Trophoblast cell (in vitro differentiated cells and primary cell): ENCODE data around the gene GAS2L2.
A peak's percentile ranks its signal among the peaks of the same experiment; 100 is the strongest.
"Not testable (repeated sequence)": the region's sequence is repeated elsewhere in the genome, so short reads cannot be mapped to it uniquely, and the experiment has no call there.

Experiments
- DNase-seq, 2 donors: peaks; one replicate each; pipeline ENCODE4 v3.0.0-alpha.2; 2016
- H2AFZ ChIP-seq: 2 replicates; pipeline ENCODE4 v1.6.1; 2013; ENCODE audit warnings: low read length, moderate library complexity, mild to moderate bottlenecking; ENCODE audit not compliant: insufficient read depth, poor library complexity
- H2AK5ac ChIP-seq: 2 replicates; pipeline ENCODE4 v1.6.1; 2013; ENCODE audit warnings: mild to moderate bottlenecking, low read length
- H2BK120ac ChIP-seq: 2 replicates; pipeline ENCODE4 v1.6.1; 2013; ENCODE audit warnings: low read length, mild to moderate bottlenecking, moderate library complexity; ENCODE audit not compliant: insufficient read depth, poor library complexity
- H2BK12ac ChIP-seq: 2 replicates; pipeline ENCODE4 v1.6.1; 2013; ENCODE audit warnings: mild to moderate bottlenecking, low read length, moderate library complexity
- H2BK5ac ChIP-seq: 2 replicates; pipeline ENCODE4 v1.6.1; 2013; ENCODE audit warnings: low read length, low read depth, moderate library complexity, mild to moderate bottlenecking; ENCODE audit not compliant: poor library complexity
- H3K14ac ChIP-seq: 2 replicates; pipeline ENCODE4 v1.6.1; 2013; ENCODE audit warnings: mild to moderate bottlenecking, low read length
- H3K18ac ChIP-seq: 2 replicates; pipeline ENCODE4 v1.6.1; 2013; ENCODE audit warnings: mild to moderate bottlenecking, low read length
- H3K23ac ChIP-seq: 2 replicates; pipeline ENCODE4 v1.6.1; 2013; ENCODE audit warnings: low read length
- H3K27ac ChIP-seq: 2 replicates; pipeline ENCODE4 v1.5.1; 2013; ENCODE audit warnings: low read depth, mild to moderate bottlenecking, inconsistent platforms, low read length, moderate library complexity
- H3K27me3 ChIP-seq: 2 replicates; pipeline ENCODE4 v1.6.1; 2013; ENCODE audit warnings: inconsistent platforms, mild to moderate bottlenecking, low read length, moderate library complexity; ENCODE audit not compliant: insufficient read depth
- H3K36me3 ChIP-seq, 2 experiments: 1 replicate in 1 of 2; 2 replicates in 1 of 2; pipeline ENCODE4 v1.6.1; 2013; ENCODE audit warnings: low read length in 2 of 2, mild to moderate bottlenecking in 2 of 2, moderate library complexity in 1 of 2; ENCODE audit not compliant: insufficient read depth in 2 of 2, control insufficient read depth in 1 of 2
- H3K4ac ChIP-seq: 2 replicates; pipeline ENCODE4 v1.6.1; 2013; ENCODE audit warnings: low read depth, mild to moderate bottlenecking, low read length, moderate library complexity
- H3K4me1 ChIP-seq, 2 experiments: 1 replicate in 1 of 2; 2 replicates in 1 of 2; pipeline ENCODE4 v1.6.1; 2013; ENCODE audit warnings: low read length in 2 of 2, mild to moderate bottlenecking in 2 of 2, moderate library complexity in 1 of 2; ENCODE audit not compliant: insufficient read depth in 2 of 2, control insufficient read depth in 1 of 2
- H3K4me2 ChIP-seq: 2 replicates; pipeline ENCODE4 v1.6.1; 2013; ENCODE audit warnings: inconsistent platforms, mild to moderate bottlenecking, low read length, moderate library complexity
- H3K4me3 ChIP-seq: 2 replicates; pipeline ENCODE4 v1.5.1; 2013; ENCODE audit warnings: mild to moderate bottlenecking, low read depth, low read length, inconsistent platforms
- H3K79me1 ChIP-seq: one replicate; pipeline ENCODE4 v1.6.1; 2013; ENCODE audit warnings: low read length
- H3K79me2 ChIP-seq: 2 replicates; pipeline ENCODE4 v1.6.1; 2013; ENCODE audit warnings: low read length, mild to moderate bottlenecking; ENCODE audit not compliant: control insufficient read depth, insufficient read depth, poor library complexity
- H3K9ac ChIP-seq: 2 replicates; pipeline ENCODE4 v1.6.1; 2013; ENCODE audit warnings: mild to moderate bottlenecking, low read length
- H3K9me3 ChIP-seq: 2 replicates; pipeline ENCODE4 v1.6.1; 2013; ENCODE audit warnings: low read depth, mild to moderate bottlenecking, control low read depth, inconsistent platforms, low read length; ENCODE audit not compliant: insufficient read depth
- H4K12ac ChIP-seq: 2 replicates; pipeline ENCODE4 v1.6.1; 2013; ENCODE audit warnings: low read depth, mild to moderate bottlenecking, low read length, moderate library complexity
- H4K8ac ChIP-seq: 2 replicates; pipeline ENCODE4 v1.6.1; 2013; ENCODE audit warnings: low read depth, mild to moderate bottlenecking, low read length, moderate library complexity
- H4K91ac ChIP-seq: one replicate; pipeline ENCODE4 v1.6.1; 2013; ENCODE audit warnings: low read depth, mild to moderate bottlenecking, low read length, moderate library complexity
- WGBS: extraction: QIAGEN DNeasy Blood & Tissue Kit; methylation state at CpG from one replicate; pipeline ENCODE4 v1.1.7; 2013; ENCODE audit warnings: missing lambda C conversion rate; ENCODE audit not compliant: insufficient read length, insufficient coverage; ENCODE audit errors: extremely low coverage; 5-methylcytosine and 5-hydroxymethylcytosine counted together

GAS2L2 gene

GRCh38 chr17:35752471-35752870 lies 568 bp downstream of the GAS2L2 start:
- no peak overlapping the region for H3K4ac ChIP-seq
- no peak overlapping the region for H2BK120ac ChIP-seq
- no peak overlapping the region for H4K91ac ChIP-seq
- no peak overlapping the region for H2BK5ac ChIP-seq
- H2AFZ ChIP-seq, result no peak overlapping the region
- no peak overlapping the region for H3K18ac ChIP-seq
- H2AK5ac ChIP-seq, result no peak overlapping the region
- H2BK12ac ChIP-seq, result no peak overlapping the region
- WGBS, result no CpG with 5 or more reads among the region's 16 CpGs
- H3K14ac ChIP-seq, result no peak overlapping the region
- H4K12ac ChIP-seq, result no peak overlapping the region
- H3K4me1 ChIP-seq, result peaks cover 5% of the 10 kb centered on the region in 2 experiments
- H3K23ac ChIP-seq, result no peak overlapping the region
- H3K27ac ChIP-seq, result no peak overlapping the region
- no peaks in the 10 kb centered on the region for H3K27me3 ChIP-seq
- no peaks in the 10 kb centered on the region for H3K9me3 ChIP-seq
- no peak for DNase-seq
- no peaks in the 10 kb centered on the region for H3K36me3 ChIP-seq
- H3K79me2 ChIP-seq, result no peaks in the 10 kb centered on the region
- no peak overlapping the region for H3K4me2 ChIP-seq
- no peaks in the 10 kb centered on the region for H3K79me1 ChIP-seq
- no peak overlapping the region for H3K9ac ChIP-seq
- H4K8ac ChIP-seq, result no peak overlapping the region
- no peak overlapping the region for H3K4me3 ChIP-seq

GRCh38 chr17:35751541-35751940 lies 1.5 kb downstream of the GAS2L2 start:
- not testable (repeated sequence) for H3K36me3 ChIP-seq, H2AK5ac ChIP-seq, H3K79me1 ChIP-seq, H3K27ac ChIP-seq, H2BK5ac ChIP-seq, H3K18ac ChIP-seq, H2BK120ac ChIP-seq, H3K4me2 ChIP-seq, H2BK12ac ChIP-seq, H2AFZ ChIP-seq, H3K4ac ChIP-seq, H3K14ac ChIP-seq, H3K79me2 ChIP-seq, H3K4me3 ChIP-seq, H4K8ac ChIP-seq, H3K9me3 ChIP-seq, H4K91ac ChIP-seq, H3K23ac ChIP-seq, H4K12ac ChIP-seq, H3K9ac ChIP-seq, H3K27me3 ChIP-seq, H3K4me1 ChIP-seq, DNase-seq
- WGBS, result no CpG with 5 or more reads among the region's 4 CpGs

- H3K4ac ChIP-seq, result no peak overlapping the region
- no peak overlapping the region for H4K91ac ChIP-seq
- no peak overlapping the region for H4K8ac ChIP-seq
- no peak overlapping the region for H2BK5ac ChIP-seq
- no peak overlapping the region for H3K4me3 ChIP-seq
- H2AK5ac ChIP-seq, result no peak overlapping the region
- H2BK12ac ChIP-seq, result no peak overlapping the region
- no peaks in the 10 kb centered on the region for H3K36me3 ChIP-seq
- no peak overlapping the region for H4K12ac ChIP-seq
- WGBS, result no CpG with 5 or more reads among the region's 10 CpGs
- H3K4me1 ChIP-seq, result peaks cover 5% of the 10 kb centered on the region in 2 experiments
- H3K79me2 ChIP-seq, result no peaks in the 10 kb centered on the region
- H3K79me1 ChIP-seq, result no peaks in the 10 kb centered on the region
- no peak overlapping the region for H3K27ac ChIP-seq
- no peaks in the 10 kb centered on the region for H3K9me3 ChIP-seq
- no peak overlapping the region for H3K14ac ChIP-seq
- no peak overlapping the region for H2BK120ac ChIP-seq
- H3K4me2 ChIP-seq, result no peak overlapping the region
- no peak overlapping the region for H2AFZ ChIP-seq
- no peaks in the 10 kb centered on the region for H3K27me3 ChIP-seq
- H3K9ac ChIP-seq, result no peak overlapping the region
- no peak for DNase-seq
- H3K18ac ChIP-seq, result no peak overlapping the region
- H3K23ac ChIP-seq, result no peak overlapping the region
Measured at GRCh38 chr17:35750526-35751395, 2.3 kb downstream of the GAS2L2 start.

- Histone ChIP-seq H3K4ac (no peak overlapping the region), H4K8ac (no peak overlapping the region), H2BK5ac (no peak overlapping the region), H2BK12ac (no peak overlapping the region), H3K9me3 (peaks cover 1% of the 10 kb centered on the region), H3K14ac (no peak overlapping the region), H3K36me3 (no peaks in the 10 kb centered on the region), H3K4me1 (peaks cover 5% of the 10 kb centered on the region in 2 experiments), H2BK120ac (no peak overlapping the region), H3K79me1 (no peaks in the 10 kb centered on the region), H3K23ac (no peak overlapping the region), H2AFZ (no peak overlapping the region), H2AK5ac (no peak overlapping the region), H3K4me2 (peak overlapping the region; percentile 27), H3K18ac (no peak overlapping the region), H3K27me3 (no peaks in the 10 kb centered on the region), H3K27ac (no peak overlapping the region), H3K4me3 (peak overlapping the region; percentile 32), H4K12ac (no peak overlapping the region), H3K79me2 (no peaks in the 10 kb centered on the region), H3K9ac (no peak overlapping the region), H4K91ac (no peak overlapping the region)
- no CpG with 5 or more reads among the region's 35 CpGs for WGBS
- no peak for DNase-seq
Measured at GRCh38 chr17:35749560-35750412, 3.3 kb downstream of the GAS2L2 start.
